Suprapubic skin (tissue), 4 donors: ENCODE results near the gene AP3D1.

Experiments
- EP300 ChIP-seq: sonication (generic); formaldehyde crosslinking; IDR thresholded peaks from one replicate; pipeline ENCODE4 v1.6.1; 2017; ENCODE audit warnings: antibody characterized with exemption
- POLR2A ChIP-seq, 2 donors: fragments of 450-650 bp; IDR thresholded peaks; one replicate each; pipeline ENCODE4 v1.6.1; 2017; ENCODE audit warnings: antibody characterized with exemption in 2 of 2, mild to moderate bottlenecking in 2 of 2, moderate library complexity in 2 of 2
- POLR2AphosphoS5 ChIP-seq, 3 donors: sonication (generic); formaldehyde crosslinking; IDR thresholded peaks; one replicate each; pipeline ENCODE4 v1.6.1; 2017; ENCODE audit warnings: antibody characterized with exemption in 3 of 3
- TF ChIP-seq, protein P1 (sequence below), 2 donors: fragments of 200-600 bp in 1 of 2; fragments of 450-650 bp in 1 of 2; sonication (generic) in 1 of 2; IDR thresholded peaks; one replicate each; pipeline ENCODE4 v1.5.1; 2016 to 2019; ENCODE audit warnings: antibody characterized with exemption in 2 of 2, mild to moderate bottlenecking in 1 of 2, moderate library complexity in 1 of 2

DNA sequence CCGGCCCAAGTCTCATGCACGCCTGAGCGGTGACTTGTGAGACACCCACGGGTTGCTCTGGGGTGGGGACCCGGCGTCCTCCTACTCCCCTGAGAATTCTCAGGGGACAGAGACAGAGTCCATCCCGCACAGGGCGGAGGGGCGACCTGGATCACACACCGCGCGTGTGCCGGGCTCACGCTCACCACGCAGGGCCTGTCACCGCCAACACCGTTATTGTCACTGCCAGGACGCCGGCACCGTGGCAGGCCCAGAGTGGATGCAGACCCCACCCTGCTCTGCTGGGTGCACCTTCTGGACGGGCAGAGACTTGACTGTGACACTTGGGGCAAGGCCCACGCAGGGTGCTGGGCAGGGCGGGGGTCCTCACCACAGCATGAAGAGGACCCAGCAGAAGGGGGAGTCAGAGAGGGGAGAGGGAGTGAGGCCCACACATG is 71.5 kb downstream of the AP3D1 start:
- TF ChIP-seq POLR2AphosphoS5 (IDR thresholded peaks at IDR 0.05), result no peak
- no peak for TF ChIP-seq EP300
- TF ChIP-seq, protein P1, sequence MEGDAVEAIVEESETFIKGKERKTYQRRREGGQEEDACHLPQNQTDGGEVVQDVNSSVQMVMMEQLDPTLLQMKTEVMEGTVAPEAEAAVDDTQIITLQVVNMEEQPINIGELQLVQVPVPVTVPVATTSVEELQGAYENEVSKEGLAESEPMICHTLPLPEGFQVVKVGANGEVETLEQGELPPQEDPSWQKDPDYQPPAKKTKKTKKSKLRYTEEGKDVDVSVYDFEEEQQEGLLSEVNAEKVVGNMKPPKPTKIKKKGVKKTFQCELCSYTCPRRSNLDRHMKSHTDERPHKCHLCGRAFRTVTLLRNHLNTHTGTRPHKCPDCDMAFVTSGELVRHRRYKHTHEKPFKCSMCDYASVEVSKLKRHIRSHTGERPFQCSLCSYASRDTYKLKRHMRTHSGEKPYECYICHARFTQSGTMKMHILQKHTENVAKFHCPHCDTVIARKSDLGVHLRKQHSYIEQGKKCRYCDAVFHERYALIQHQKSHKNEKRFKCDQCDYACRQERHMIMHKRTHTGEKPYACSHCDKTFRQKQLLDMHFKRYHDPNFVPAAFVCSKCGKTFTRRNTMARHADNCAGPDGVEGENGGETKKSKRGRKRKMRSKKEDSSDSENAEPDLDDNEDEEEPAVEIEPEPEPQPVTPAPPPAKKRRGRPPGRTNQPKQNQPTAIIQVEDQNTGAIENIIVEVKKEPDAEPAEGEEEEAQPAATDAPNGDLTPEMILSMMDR (IDR thresholded peaks at IDR 0.05), result no peak
- TF ChIP-seq POLR2A (IDR thresholded peaks at IDR 0.05), result no peak
